HEK293 (cell line): ENCODE data around the gene DVL1.

Experiments
- FEZF1 ChIP-seq: fragments of 450-650 bp; formaldehyde crosslinking; IDR thresholded peaks from 2 replicates; pipeline ENCODE4 v1.5.1; 2016; ENCODE audit warnings: missing biosample characterization, missing genetic modification characterization
- OSR2 ChIP-seq: fragments of 450-650 bp; formaldehyde crosslinking; IDR thresholded peaks from 2 replicates; pipeline ENCODE4 v1.5.1; 2016; ENCODE audit warnings: missing biosample characterization, missing genetic modification characterization
- ZNF302 ChIP-seq: fragments of 450-650 bp; formaldehyde crosslinking; IDR thresholded peaks from 2 replicates; pipeline ENCODE4 v1.5.1; 2016; ENCODE audit warnings: missing biosample characterization, missing genetic modification characterization, low read depth
- ZNF600 ChIP-seq: fragments of 450-650 bp; formaldehyde crosslinking; IDR thresholded peaks from 2 replicates; pipeline ENCODE4 v1.5.1; 2016; ENCODE audit warnings: missing biosample characterization, missing genetic modification characterization
- ZSCAN5A ChIP-seq: fragments of 450-650 bp; formaldehyde crosslinking; IDR thresholded peaks from 2 replicates; pipeline ENCODE4 v1.5.1; 2016; ENCODE audit warnings: missing biosample characterization, missing genetic modification characterization
- TF ChIP-seq, protein P1 (sequence below): fragments of 450-650 bp; formaldehyde crosslinking; IDR thresholded peaks from 2 replicates; pipeline ENCODE4 v1.5.1; 2016; ENCODE audit warnings: missing biosample characterization, missing genetic modification characterization
- TF ChIP-seq, protein P2 (sequence below): fragments of 450-650 bp; formaldehyde crosslinking; IDR thresholded peaks from 2 replicates; pipeline ENCODE4 v1.5.1; 2016; ENCODE audit warnings: missing biosample characterization, missing genetic modification characterization

GRCh38 chr1:1291548-1292441, 57.4 kb downstream of the DVL1 start:
- TF ChIP-seq, protein P1, sequence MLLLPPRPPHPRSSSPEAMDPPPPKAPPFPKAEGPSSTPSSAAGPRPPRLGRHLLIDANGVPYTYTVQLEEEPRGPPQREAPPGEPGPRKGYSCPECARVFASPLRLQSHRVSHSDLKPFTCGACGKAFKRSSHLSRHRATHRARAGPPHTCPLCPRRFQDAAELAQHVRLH (tag by site-specific recombination): no peak
- no peak for TF ChIP-seq OSR2
- TF ChIP-seq, protein P2, sequence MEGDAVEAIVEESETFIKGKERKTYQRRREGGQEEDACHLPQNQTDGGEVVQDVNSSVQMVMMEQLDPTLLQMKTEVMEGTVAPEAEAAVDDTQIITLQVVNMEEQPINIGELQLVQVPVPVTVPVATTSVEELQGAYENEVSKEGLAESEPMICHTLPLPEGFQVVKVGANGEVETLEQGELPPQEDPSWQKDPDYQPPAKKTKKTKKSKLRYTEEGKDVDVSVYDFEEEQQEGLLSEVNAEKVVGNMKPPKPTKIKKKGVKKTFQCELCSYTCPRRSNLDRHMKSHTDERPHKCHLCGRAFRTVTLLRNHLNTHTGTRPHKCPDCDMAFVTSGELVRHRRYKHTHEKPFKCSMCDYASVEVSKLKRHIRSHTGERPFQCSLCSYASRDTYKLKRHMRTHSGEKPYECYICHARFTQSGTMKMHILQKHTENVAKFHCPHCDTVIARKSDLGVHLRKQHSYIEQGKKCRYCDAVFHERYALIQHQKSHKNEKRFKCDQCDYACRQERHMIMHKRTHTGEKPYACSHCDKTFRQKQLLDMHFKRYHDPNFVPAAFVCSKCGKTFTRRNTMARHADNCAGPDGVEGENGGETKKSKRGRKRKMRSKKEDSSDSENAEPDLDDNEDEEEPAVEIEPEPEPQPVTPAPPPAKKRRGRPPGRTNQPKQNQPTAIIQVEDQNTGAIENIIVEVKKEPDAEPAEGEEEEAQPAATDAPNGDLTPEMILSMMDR (tag by site-specific recombination): peak; percentile 91
- no peak for TF ChIP-seq ZSCAN5A (tag by site-specific recombination)
- TF ChIP-seq FEZF1 (tag by site-specific recombination): no peak
- TF ChIP-seq ZNF600 (tag by site-specific recombination): peak; percentile 53; the same call in 1 of the 2 replicates
- TF ChIP-seq ZNF302 (tag by site-specific recombination): no peak
